ENCODE data around the gene TFDP2.
"Not testable (repeated sequence)": the region's sequence is repeated elsewhere in the genome, so short reads cannot be mapped to it uniquely, and the experiment has no call there.

Gene TFDP2

DNA sequence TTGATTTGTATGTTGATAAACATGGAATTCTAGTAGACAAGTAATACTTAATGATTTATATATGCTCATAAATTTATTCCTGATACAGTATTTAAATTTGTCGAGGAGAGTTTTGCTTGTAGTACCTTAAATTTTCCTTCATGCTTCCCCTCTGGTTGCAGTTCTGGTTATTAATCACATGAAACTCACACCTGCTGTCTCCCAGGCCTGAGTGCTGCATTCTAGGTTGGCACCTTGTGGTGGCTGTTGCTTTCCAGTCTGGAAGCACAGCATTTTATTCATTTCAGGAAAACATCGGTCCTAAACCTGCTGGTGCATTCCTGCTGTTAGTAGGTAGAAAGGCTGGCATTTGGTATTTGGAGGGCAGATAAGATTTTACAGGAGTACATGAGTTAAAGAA is 228.0 kb downstream of the TFDP2 start:
- DNase-seq (ENCODE audit: low read depth): no peak

DNA sequence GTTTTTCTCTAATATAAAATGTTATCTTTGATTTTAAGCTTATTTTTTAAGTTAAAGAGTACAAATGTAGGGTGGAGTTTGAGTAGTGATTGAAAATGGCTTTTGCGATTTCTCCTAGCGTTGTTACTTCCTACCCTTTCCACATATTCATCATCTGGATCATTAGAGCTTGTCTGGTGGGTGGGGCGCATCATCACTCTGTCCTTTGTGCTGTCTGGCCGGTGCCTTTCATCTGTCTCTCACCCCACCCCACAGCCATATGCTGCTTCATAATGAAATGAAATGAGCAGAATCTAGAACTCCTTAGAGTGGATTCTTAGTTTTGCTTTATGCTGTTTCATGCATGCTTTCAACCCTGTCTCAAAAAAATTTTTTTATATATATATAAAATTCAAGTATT is 228.6 kb downstream of the TFDP2 start:
- no peak for DNase-seq (ENCODE audit: low read depth)

DNA sequence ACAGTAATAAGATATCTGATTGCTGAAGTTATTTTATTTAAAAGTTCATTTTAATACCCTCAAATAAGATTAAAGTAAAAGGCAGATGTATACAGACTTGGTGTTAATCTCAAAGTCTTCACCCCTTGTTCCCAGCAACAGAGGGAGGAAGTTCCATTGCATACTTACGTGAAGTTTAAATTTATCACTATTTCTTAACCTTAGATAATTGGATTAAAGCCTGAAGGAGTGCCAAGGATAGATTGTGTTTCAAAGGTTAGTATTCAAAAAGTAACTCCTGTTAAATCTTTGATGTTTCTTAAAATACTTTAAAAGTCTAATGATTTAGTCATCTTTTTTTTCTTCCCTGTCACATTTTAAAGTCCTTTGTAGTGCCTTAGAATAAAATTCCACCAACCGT is 233.6 kb downstream of the TFDP2 start:
- DNase-seq (ENCODE audit: low read depth): no peak

DNA sequence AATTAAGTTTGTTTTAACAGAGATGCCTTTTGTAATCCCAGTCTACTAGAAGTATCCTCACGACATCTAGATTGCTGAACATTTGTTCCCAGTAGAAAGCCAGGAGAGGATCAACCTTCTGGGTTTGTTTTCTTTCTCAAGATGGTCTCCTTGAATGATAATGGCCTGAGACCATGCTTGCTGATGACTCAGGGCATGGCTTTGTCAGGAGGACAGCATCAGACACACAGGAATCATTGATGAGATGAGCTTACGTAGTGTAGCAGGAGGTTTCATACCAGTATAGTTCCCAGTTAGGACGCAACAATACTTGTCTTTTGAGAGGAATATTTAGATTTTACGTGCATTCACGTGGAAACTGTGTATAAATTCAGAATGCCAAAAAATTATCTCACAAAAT is 234.3 kb downstream of the TFDP2 start:
- DNase-seq (ENCODE audit: low read depth): no peak

DNA sequence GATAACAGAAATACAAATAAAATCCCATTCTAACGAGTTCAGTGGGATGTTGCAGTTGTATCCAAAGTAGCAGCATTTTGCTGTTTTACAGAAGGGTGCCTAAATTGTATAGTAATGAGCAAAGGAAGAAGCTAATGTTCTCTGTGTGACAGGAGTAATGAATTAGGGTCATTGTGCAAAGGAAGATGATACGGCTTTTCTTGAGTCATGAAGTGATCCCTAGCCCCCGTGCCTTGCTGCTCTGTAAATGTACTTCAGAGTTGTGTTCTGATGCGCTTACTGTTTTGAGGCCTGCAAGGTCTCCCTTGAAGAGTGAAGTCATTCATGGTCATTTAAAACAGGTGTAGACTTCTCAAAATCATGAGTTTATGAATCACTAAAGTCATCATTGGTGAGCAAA is 235.0 kb downstream of the TFDP2 start:
- DNase-seq (ENCODE audit: low read depth): no peak

DNA sequence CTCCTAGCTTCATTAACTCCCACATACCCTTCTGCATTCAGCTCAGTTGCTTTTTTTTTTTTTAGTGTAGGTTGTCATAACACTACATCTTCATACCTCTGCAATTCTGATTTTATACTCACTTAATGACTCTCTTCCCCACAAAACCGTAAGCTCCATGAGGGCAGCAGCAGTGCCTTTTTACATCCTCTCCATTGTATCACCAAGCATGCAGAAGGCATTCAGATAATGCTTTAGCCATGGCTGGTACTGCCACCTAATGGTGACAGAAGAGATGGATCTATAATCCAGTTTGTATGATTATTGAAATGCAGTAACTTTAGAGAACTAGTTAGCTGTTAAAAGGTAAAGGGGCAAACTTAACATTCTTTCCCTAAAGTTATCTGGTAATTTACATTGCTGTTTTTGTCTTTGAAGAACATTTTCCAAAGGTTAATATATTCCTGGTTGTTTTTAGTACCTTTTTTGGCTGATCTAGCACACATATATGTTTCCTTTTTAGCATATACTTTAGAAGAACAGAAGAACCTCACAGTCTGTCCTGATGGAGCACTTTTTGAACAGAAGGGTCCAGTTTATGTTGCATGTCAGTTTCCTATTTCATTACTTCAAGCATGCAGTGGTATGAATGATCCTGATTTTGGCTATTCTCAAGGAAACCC is 236.1 kb downstream of the TFDP2 start:
- peak; percentile 19 for DNase-seq (ENCODE audit: low read depth)

DNA sequence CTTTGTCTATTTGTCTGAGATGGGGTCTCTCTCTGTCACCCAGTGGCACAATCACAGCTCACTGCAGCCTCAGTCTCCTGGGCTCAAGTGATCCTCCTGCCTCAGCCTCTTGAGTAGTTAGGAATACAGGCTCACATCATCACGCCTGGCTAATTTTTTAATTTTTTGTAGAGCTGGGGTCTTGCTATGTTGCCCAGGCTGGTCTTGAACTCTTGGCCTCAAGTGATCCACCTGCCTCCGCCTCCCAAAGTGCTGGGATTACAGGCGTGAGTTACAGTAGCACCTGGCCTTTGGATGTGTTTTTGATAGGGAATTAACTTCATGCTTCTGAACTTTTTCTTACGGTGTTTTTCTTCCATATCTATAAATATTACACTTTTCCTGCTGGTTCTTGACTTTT is 239.4 kb downstream of the TFDP2 start:
- DNase-seq (ENCODE audit: low read depth): not testable (repeated sequence)

DNA sequence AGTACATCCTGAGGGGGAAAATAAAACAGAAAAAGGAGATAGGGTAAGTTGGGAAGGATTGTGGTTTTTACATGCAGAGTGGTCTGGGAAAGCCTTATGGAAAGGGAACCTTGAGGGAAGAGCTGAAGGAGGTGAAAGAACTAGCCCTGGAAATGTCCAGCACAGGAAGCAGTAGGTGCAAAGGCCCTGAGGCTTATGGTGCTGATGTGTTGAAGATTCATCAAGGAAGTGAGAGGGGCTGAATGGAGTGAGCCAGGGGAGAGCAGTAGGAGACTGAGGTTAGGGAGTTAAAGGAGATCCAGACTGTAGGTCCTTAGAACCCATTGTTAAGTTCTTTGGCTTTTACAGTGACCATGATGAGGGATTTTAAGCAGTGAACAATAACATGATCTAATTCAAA is 239.9 kb downstream of the TFDP2 start:
- DNase-seq (ENCODE audit: low read depth): no peak

DNA sequence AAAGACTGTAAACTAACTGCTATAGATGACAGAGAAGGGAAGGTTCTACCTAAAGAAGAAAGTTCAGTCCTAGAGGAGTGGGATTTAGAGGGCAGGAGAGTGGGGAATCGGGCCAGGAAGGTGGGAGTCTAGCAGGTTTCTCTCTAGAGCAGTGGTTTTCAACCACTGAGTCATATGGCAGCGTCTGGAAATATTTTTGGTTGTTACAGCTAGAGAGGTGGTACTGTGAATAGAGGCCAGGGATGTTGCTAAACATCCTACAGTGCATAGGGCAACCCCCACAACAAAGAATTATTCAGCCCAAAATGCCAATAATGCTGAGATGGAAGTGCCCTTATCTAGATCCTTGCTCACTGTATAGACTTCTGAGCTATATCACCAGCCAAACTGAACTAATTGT is 244.2 kb downstream of the TFDP2 start:
- DNase-seq (ENCODE audit: low read depth): no peak

DNA sequence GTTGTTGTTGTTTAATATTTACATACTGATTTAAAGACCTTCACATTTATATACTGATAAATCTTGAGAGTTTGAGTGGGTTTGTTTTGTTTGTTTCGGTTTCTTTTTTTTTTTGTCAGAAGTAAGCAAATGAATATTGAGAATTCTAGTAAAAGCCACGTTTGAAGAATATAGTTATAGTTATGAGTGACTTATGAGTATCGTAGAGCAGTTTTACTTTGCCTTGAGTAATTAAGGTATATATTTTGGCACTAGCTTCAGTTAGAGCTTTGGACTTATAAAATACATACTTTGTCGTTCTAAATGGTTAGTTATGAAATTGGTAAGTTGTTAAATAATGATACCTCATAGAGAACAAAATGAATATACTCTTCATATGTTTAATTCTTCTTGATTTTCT is 245.1 kb downstream of the TFDP2 start:
- DNase-seq (ENCODE audit: low read depth): no peak

DNA sequence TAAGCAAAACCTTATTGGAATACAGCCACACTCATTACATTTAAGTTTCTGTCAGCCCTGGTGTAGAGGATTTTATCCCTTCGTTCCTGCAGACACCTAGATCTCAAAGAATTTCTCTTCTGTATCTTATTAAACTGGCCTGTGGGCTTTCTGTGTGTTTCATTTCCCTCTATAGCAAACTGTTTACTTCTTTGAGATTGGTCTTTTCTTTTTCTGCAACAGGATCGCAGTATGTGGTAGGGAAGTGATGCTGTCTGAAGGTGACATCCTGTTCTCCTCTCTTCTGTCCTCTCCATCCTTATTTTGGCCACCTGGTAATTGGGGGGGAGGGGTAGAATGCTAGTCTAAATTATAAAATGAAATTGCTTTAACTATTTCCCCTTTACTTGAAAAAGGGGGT is 247.4 kb downstream of the TFDP2 start:
- no peak for DNase-seq (ENCODE audit: low read depth)

DNA sequence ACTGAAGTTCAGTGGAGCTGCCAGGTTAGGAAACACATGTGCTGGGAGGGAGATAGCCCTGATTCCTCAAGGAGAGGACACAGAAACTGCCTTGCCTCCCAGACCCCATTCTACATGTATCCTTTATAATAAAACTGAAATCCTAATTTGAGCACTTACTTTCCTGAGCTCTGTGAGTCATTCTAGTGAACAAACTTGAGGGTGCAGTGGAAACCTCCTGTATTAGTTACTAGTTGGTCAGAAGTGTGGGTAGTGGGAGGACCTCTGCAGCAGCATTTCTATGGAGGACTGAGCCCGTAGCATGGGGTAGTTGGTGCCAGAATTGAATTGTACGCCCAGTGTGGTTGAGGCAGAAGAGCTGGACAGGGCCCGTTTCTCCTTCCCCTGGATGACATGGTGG is 249.0 kb downstream of the TFDP2 start:
- no peak for DNase-seq (ENCODE audit: low read depth)

DNA sequence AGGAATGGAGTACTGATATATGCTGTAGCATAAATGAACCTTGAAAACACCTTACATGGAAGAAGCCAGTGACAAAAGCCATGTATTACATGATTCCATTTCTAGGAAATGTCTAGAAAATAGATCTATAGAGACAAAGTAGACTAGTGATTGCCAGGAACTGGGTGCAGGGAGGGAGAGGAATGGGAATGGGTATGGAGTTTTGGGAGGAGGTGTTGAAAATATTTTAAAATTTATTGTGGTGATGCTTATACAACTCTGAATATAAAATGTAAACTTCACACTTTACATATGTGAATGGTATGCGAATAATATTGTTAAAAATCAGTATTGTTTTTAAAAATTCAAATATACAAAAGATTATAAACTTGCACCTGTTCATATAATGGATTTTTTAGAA is 250.4 kb downstream of the TFDP2 start:
- no peak for DNase-seq (ENCODE audit: low read depth)

DNA sequence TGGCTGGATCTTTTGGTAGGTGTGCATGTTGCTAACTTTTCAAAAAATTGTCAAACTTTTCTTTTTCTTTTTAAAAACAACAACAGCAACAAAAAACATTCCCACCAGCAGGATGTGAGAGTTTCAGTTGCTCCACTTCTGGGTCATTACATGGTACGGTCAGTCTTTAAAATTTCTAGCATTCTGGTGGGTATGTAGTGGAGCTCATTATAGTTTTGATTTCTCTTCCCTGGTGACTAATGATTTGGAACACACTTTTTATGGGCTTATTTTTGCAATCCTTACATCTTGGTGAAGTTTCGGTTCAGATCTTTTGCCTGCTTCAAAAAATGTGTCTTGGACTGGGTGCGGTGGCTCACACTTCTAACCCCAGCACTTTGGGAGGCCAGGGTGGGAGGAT is 253.6 kb downstream of the TFDP2 start:
- no peak for DNase-seq (ENCODE audit: low read depth)

DNA sequence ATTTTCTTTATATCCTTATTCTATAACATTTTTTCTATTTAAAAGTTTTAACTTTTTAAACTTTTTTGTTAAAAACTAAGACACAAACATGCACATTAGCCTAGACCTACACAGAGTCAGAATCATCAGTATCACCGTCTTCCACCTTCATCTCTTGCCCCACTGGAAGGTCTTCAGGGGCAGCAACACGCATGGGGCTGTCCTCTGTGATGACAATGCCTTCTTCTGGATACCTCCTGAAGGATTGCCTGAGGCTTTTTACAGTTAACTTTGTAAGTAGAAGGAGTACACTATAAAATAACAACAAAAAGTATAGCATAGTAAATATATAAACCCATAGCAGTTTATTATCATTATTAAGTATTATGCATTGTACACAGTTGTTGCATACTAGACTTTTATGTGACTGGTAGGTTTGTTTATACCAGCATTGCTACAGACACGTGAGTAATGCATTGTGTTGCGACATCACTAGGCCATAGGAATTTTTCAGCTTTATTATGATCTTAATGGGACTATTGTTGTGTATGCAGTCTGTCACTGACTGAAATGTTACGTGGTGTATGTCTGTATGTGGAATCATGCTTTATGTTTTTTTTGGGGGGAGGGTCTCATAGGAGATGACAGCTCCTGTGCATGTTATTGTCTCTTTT is 254.7 kb downstream of the TFDP2 start:
- peak; percentile 65 for DNase-seq (ENCODE audit: low read depth)
